Uterus (tissue), 2 donors: ENCODE measurements around the gene SOCS1.

Source experiments
- CTCF ChIP-seq, 4 experiments: fragments of 200-600 bp in 2 of 4; fragments of 450-650 bp in 2 of 4; sonication (generic) in 2 of 4; IDR thresholded peaks; one replicate each; pipeline ENCODE4 v1.5.1; 2016 to 2019; ENCODE audit warnings: antibody characterized with exemption in 4 of 4, mild to moderate bottlenecking in 2 of 4, moderate library complexity in 1 of 4
- POLR2A ChIP-seq, 2 donors: fragments of 450-650 bp; IDR thresholded peaks; one replicate each; pipeline ENCODE4 v1.6.1; 2016; ENCODE audit warnings: antibody characterized with exemption in 2 of 2, mild to moderate bottlenecking in 1 of 2, moderate library complexity in 1 of 2

GRCh38 chr16:11236461-11237254 is 19.3 kb downstream of the SOCS1 start:
- no peak for TF ChIP-seq POLR2A (IDR thresholded peaks at IDR 0.05)
- TF ChIP-seq CTCF (IDR thresholded peaks at IDR 0.05), result no peak
